Neural progenitor cell (in vitro differentiated cells): ENCODE results near the gene PIAS1. TPM values are rescaled to one million over a fixed set of nuclear protein-coding genes. Genes with fewer than 3 reads are reported as not detected.

Experiments used
- DNase-seq: peaks from one replicate; pipeline ENCODE4 v3.0.0-alpha.2; 2016; ENCODE audit warnings: low spot score
- H2AFZ ChIP-seq: fragments of 200-600 bp; sonication (generic); replicated peaks from 2 replicates; pipeline ENCODE4 v1.6.1; 2016; ENCODE audit warnings: antibody characterized with exemption
- H3F3A ChIP-seq: fragments of 200-600 bp; sonication (generic); 2 replicates; pipeline ENCODE4 v1.6.1; 2016; ENCODE audit warnings: antibody characterized with exemption, low read depth
- H3K27ac ChIP-seq: fragments of 200-600 bp; sonication (generic); 2 replicates; pipeline ENCODE4 v1.5.1; 2016; ENCODE audit warnings: mild to moderate bottlenecking
- H3K27me3 ChIP-seq: fragments of 200-600 bp; sonication (generic); 2 replicates; pipeline ENCODE4 v1.6.1; 2016; ENCODE audit warnings: mild to moderate bottlenecking, moderate library complexity
- H3K36me3 ChIP-seq: fragments of 200-600 bp; sonication (generic); 2 replicates; pipeline ENCODE4 v1.5.1; 2016
- H3K4me1 ChIP-seq: fragments of 200-600 bp; sonication (generic); 2 replicates; pipeline ENCODE4 v1.6.1; 2016; ENCODE audit warnings: mixed run types
- H3K4me2 ChIP-seq: fragments of 200-600 bp; sonication (generic); 2 replicates; pipeline ENCODE4 v1.6.1; 2016
- H3K4me3 ChIP-seq: fragments of 200-600 bp; sonication (generic); 2 replicates; pipeline ENCODE4 v1.5.1; 2016
- H3K79me2 ChIP-seq: fragments of 200-600 bp; sonication (generic); 2 replicates; pipeline ENCODE4 v1.6.1; 2016; ENCODE audit warnings: low read depth
- H3K9ac ChIP-seq: fragments of 200-600 bp; sonication (generic); 2 replicates; pipeline ENCODE4 v1.6.1; 2016
- H3K9me3 ChIP-seq: fragments of 200-600 bp; sonication (generic); 2 replicates; pipeline ENCODE4 v1.5.1; 2016; ENCODE audit warnings: low read depth
- H4K20me1 ChIP-seq: fragments of 200-600 bp; sonication (generic); 2 replicates; pipeline ENCODE4 v1.6.1; 2016; ENCODE audit warnings: low read depth
- H3K27ac Mint-ChIP-seq: 3 replicates; pipeline ENCODE4 v1.8.0; 2021; ENCODE audit warnings: mixed read lengths
- H3K27me3 Mint-ChIP-seq: 2 replicates; pipeline ENCODE4 v1.8.0; 2022; ENCODE audit warnings: low read depth, mild to moderate bottlenecking, inconsistent platforms, moderate library complexity, mixed read lengths; ENCODE audit not compliant: insufficient read depth
- H3K36me3 Mint-ChIP-seq: 3 replicates; pipeline ENCODE4 v1.8.0; 2021; ENCODE audit warnings: mixed read lengths
- H3K4me1 Mint-ChIP-seq: 3 replicates; pipeline ENCODE4 v1.8.0; 2021; ENCODE audit warnings: mixed read lengths
- H3K4me3 Mint-ChIP-seq: 3 replicates; pipeline ENCODE4 v1.8.0; 2021; ENCODE audit warnings: mild to moderate bottlenecking, moderate library complexity, mixed read lengths
- H3K9me3 Mint-ChIP-seq: 3 replicates; pipeline ENCODE4 v1.8.0; 2020; ENCODE audit warnings: mixed read lengths
- CTCF ChIP-seq: fragments of 200-600 bp; sonication (generic); IDR thresholded peaks from 2 replicates; pipeline ENCODE4 v1.5.1; 2017; ENCODE audit warnings: antibody characterized with exemption, mild to moderate bottlenecking
- EZH2 ChIP-seq: fragments of 200-600 bp; sonication (generic); IDR thresholded peaks from 2 replicates; pipeline ENCODE4 v1.6.1; 2017; ENCODE audit warnings: antibody characterized with exemption, mild to moderate bottlenecking, moderate library complexity
- EZH2phosphoT487 ChIP-seq: fragments of 200-600 bp; sonication (generic); IDR thresholded peaks from 2 replicates; pipeline ENCODE4 v1.6.1; 2017; ENCODE audit warnings: antibody characterized with exemption
- total RNA-seq: library from RNA; depleted of rRNA; stranded (reverse); fragments of >200 nt; gene quantifications from 2 replicates; pipeline ENCODE4 v1.2.3, GENCODE V29; 2015; ENCODE audit warnings: low replicate concordance

The PIAS1 gene
- total RNA-seq, 1 donor from 2014 or later: 34.6 TPM

GRCh38 chr15:68196445-68197169 is 142.5 kb downstream of the PIAS1 start:
- H3K27ac ChIP-seq: no peak overlapping the region
- H3K4me1 Mint-ChIP-seq: peaks cover 29% of the 10 kb centered on the region

GRCh38 chr15:68197170-68197492 is 143.0 kb downstream of the PIAS1 start:
- no peaks in the 10 kb centered on the region for H3K27me3 ChIP-seq

More at GRCh38 chr15:68196445-68197169, 142.5 kb downstream of the PIAS1 start:
- DNase-seq: no peak
- H4K20me1 ChIP-seq: peaks cover 39% of the 10 kb centered on the region
- H3F3A ChIP-seq: peaks cover 24% of the 10 kb centered on the region
- H3K4me2 ChIP-seq: no peak overlapping the region
- Mint-ChIP-seq H3K9me3 (no peaks in the 10 kb centered on the region), H3K4me3 (no peak overlapping the region), H3K27me3 (peaks cover 11% of the 10 kb centered on the region), H3K27ac (peak overlapping the region; percentile 64), H3K36me3 (peaks cover 27% of the 10 kb centered on the region)
- no peaks in the 10 kb centered on the region for H3K27me3 ChIP-seq
- no peaks in the 10 kb centered on the region for H3K9me3 ChIP-seq
- H3K9ac ChIP-seq: no peak overlapping the region
- no peaks in the 10 kb centered on the region for H3K79me2 ChIP-seq
- TF ChIP-seq CTCF: no peak
- TF ChIP-seq EZH2phosphoT487: no peak
- TF ChIP-seq EZH2: no peak
- H2AFZ ChIP-seq: no peak overlapping the region
- peaks cover 22% of the 10 kb centered on the region for H3K4me1 ChIP-seq
- H3K36me3 ChIP-seq: no peaks in the 10 kb centered on the region
- no peak overlapping the region for H3K4me3 ChIP-seq

GRCh38 chr15:68197661-68198437 is 143.7 kb downstream of the PIAS1 start:
- H3K27me3 Mint-ChIP-seq: peaks cover 11% of the 10 kb centered on the region
- H3K79me2 ChIP-seq: no peaks in the 10 kb centered on the region
- no peaks in the 10 kb centered on the region for H3K9me3 ChIP-seq
- no peak overlapping the region for H3K4me2 ChIP-seq
- H3K4me1 ChIP-seq: peaks cover 31% of the 10 kb centered on the region
- no peaks in the 10 kb centered on the region for H3K36me3 ChIP-seq
- no peak overlapping the region for H3K27ac Mint-ChIP-seq
- peaks cover 26% of the 10 kb centered on the region for H3F3A ChIP-seq
- no peaks in the 10 kb centered on the region for H3K9me3 Mint-ChIP-seq
- H3K27me3 ChIP-seq: no peaks in the 10 kb centered on the region
- H2AFZ ChIP-seq: no peak overlapping the region
- no peak overlapping the region for H3K27ac ChIP-seq
- H4K20me1 ChIP-seq: peaks cover 51% of the 10 kb centered on the region
- peaks cover 18% of the 10 kb centered on the region for H3K36me3 Mint-ChIP-seq
- no peak for TF ChIP-seq EZH2
- TF ChIP-seq EZH2phosphoT487: no peak
- H3K4me1 Mint-ChIP-seq: peaks cover 37% of the 10 kb centered on the region
- no peak overlapping the region for H3K9ac ChIP-seq
- no peak for DNase-seq
- H3K4me3 Mint-ChIP-seq: no peak overlapping the region
- H3K4me3 ChIP-seq: no peak overlapping the region

More at GRCh38 chr15:68197170-68197492, 143.0 kb downstream of the PIAS1 start:
- H3K27ac ChIP-seq: no peak overlapping the region
- H3K4me1 ChIP-seq: peaks cover 27% of the 10 kb centered on the region
- no peak overlapping the region for H3K4me2 ChIP-seq
- DNase-seq: no peak
- H3K27me3 Mint-ChIP-seq: peaks cover 11% of the 10 kb centered on the region
- no peaks in the 10 kb centered on the region for H3K79me2 ChIP-seq
- H3F3A ChIP-seq: peaks cover 25% of the 10 kb centered on the region
- H3K9ac ChIP-seq: no peak overlapping the region
- peaks cover 23% of the 10 kb centered on the region for H3K36me3 Mint-ChIP-seq
- H3K36me3 ChIP-seq: no peaks in the 10 kb centered on the region
- peaks cover 44% of the 10 kb centered on the region for H4K20me1 ChIP-seq
- no peak overlapping the region for H3K4me3 Mint-ChIP-seq
- peak overlapping the region; percentile 64 for H3K27ac Mint-ChIP-seq
- TF ChIP-seq EZH2phosphoT487 (no peak), EZH2 (no peak), CTCF (no peak)
- H3K9me3 ChIP-seq: no peaks in the 10 kb centered on the region
- peaks cover 34% of the 10 kb centered on the region for H3K4me1 Mint-ChIP-seq
- no peak overlapping the region for H3K4me3 ChIP-seq
- H2AFZ ChIP-seq: no peak overlapping the region
- H3K9me3 Mint-ChIP-seq: no peaks in the 10 kb centered on the region

- DNase-seq: no peak
- H3F3A ChIP-seq: peaks cover 30% of the 10 kb centered on the region
- H3K27ac Mint-ChIP-seq: peak overlapping the region; percentile 50
These were observed 145.2 kb downstream of the PIAS1 start for GRCh38 chr15:68199340-68199739.

More at GRCh38 chr15:68199340-68199739, 145.2 kb downstream of the PIAS1 start:
- TF ChIP-seq EZH2phosphoT487: no peak
- TF ChIP-seq EZH2: no peak
- TF ChIP-seq CTCF: no peak
- Histone ChIP-seq H3K27me3 (peaks cover 13% of the 10 kb centered on the region), H3K9ac (no peak overlapping the region), H3K4me3 (no peak overlapping the region), H3K4me2 (no peak overlapping the region), H3K9me3 (no peaks in the 10 kb centered on the region), H4K20me1 (peaks cover 66% of the 10 kb centered on the region), H2AFZ (no peak overlapping the region), H3K36me3 (no peaks in the 10 kb centered on the region), H3K27ac (no peak overlapping the region), H3K4me1 (peaks cover 31% of the 10 kb centered on the region), H3K79me2 (no peaks in the 10 kb centered on the region)
- Mint-ChIP-seq H3K36me3 (peaks cover 10% of the 10 kb centered on the region), H3K4me1 (peaks cover 37% of the 10 kb centered on the region), H3K27me3 (peaks cover 15% of the 10 kb centered on the region), H3K4me3 (no peak overlapping the region), H3K9me3 (no peaks in the 10 kb centered on the region)
